Ureter (tissue), 1 donor: ENCODE measurements around the gene TMEM229B. TPM values are rescaled to one million over a fixed set of nuclear protein-coding genes. Genes with fewer than 3 reads are reported as not detected.

Experiments used
- DNase-seq: peaks from one replicate; pipeline ENCODE4 v3.0.0-alpha.2; 2020; ENCODE audit warnings: low spot score
- total RNA-seq: library from RNA; stranded (reverse); gene quantifications from one replicate; pipeline ENCODE4 v1.2.4, GENCODE V29; 2023
- donor health status: DM: yes; HTN: yes; CAD: no.

Gene TMEM229B
- total RNA-seq, 1 donor from 2014 or later = 24.7 TPM

GRCh38 chr14:67487332-67487731, 1.2 kb downstream of the TMEM229B start:
- DNase-seq = no peak

DNA sequence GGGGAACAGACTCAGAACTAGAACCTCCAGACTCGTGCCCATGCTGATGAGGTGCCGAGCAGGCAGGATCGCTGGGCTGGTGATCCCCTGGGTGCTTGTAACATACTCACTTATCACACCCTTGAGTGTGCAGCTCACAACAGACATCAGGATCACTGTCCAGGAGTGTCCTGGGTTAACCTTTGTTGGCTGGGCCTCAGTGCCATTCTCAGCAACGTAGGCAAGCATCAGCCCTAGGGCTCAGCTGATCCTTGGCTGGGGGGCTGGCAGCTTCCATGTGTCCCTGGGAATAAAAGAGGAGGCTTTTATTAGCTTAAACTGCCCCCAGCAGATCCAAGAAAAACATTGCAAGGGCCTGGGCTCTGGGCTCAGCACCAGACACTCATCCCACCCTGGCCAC, 1.6 kb downstream of the TMEM229B start:
- DNase-seq = no peak

GRCh38 chr14:67485501-67486095, 2.9 kb downstream of the TMEM229B start:
- no peak for DNase-seq

DNA sequence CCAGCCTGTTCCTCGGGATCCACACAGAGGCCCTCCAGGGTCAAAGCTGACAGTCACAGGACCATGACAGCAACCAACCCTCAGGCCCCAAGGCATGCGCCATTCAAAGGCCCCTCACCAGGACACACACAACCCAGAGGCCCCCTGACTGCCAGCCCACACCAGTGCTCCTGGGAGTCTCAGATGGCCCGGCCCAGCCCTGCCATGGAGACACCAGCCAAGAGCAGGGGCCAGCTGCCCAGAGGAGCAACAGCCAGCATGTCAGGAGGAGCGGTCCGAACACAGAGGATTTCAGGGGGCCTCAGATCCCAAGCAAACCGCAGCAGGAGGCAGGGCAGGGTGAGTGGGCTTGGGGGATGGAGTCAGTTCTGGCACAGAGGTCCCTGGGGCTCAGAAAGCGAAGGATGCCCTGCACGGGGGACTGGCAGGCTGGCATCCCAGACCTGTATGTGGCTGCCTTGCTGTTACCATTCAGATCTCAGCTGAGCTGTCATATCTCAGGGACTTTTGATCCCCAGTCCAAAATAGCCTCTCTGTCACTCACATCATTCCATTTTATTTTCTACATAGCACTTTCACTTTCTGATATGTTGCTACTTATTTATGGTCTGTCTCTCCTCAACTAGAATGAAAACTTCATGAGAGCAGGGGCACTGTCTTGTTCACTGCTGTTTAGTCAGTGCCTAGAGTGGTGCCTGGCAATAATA, 4.8 kb downstream of the TMEM229B start:
- DNase-seq = no peak

GRCh38 chr14:67482231-67483164, 6.0 kb downstream of the TMEM229B start:
- DNase-seq = no peak

DNA sequence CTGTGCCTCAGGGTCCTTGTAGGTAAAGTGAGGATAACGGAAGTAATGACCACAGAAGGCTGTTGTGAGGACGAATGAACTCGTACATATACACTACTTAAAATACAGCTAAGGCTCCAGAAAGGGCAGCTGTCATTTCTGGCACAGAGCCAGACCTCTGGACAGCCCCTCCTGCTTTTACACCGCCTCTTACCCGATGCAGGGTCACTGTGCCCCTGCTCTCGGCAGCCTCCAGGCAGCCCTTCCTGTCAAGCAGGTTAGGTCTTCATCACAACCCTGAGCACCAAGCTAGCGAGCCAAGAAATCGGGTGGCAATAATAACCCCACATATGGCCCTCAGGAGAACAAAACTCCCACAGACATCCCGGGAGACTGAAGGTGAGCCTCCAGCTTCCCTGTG, 8.5 kb downstream of the TMEM229B start:
- DNase-seq = no peak

DNA sequence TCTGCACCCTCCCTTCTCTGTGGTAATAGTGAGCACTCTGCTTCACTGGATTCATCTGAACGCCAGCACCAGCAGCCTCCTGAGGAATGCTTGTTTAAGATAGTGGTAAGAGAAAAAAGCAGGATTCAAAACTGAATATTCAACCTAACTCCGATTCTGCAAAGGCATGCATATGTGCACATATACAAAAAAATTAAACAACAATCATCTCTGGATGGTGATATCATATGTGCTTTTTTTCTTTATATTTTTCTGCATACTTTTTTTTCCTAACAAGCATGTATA, 9.8 kb downstream of the TMEM229B start:
- DNase-seq = no peak

DNA sequence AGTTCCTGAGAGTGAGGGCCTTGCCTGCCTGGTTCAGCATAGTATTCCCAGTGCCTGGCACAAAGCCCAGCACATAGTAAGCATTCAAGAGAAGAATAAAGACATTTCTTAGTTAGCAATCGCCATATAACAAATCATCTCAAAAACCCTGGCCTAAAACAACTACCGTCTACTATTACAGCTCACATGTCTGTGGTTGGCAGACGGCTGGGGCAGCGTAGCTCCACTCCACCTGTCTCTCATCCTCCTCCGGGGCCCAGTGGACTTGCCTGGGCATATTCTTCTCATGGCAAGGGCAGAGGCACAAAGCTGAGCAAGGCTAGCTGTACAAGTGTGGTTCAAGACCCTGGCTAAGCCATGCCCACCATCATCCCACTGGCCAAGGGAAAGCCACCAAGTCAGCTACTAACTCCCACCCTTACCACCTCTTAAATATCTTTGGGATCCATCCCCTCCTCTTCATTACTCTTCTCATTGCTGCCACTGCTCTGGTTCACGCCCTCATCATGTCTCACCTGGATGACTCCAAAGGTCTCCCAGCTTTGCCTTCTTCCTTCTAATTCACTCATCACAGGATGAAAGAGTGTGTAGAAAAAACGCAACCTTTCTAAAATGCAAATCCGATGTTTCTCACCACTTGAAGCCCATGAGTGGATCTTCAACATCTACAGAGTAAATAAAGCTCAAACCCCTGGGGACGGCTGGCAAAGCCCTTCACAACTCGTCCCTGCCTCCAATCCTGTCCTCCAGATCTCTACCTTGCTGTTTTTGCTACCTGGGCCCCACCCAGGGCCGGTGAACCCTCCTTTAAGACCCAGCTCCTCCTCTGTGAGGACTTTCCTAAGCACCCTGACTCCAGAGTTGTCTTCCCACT, 10.4 kb downstream of the TMEM229B start:
- DNase-seq = no peak

- no peak for DNase-seq
Measured at GRCh38 chr14:67474366-67474765, 14.2 kb downstream of the TMEM229B start.

DNA sequence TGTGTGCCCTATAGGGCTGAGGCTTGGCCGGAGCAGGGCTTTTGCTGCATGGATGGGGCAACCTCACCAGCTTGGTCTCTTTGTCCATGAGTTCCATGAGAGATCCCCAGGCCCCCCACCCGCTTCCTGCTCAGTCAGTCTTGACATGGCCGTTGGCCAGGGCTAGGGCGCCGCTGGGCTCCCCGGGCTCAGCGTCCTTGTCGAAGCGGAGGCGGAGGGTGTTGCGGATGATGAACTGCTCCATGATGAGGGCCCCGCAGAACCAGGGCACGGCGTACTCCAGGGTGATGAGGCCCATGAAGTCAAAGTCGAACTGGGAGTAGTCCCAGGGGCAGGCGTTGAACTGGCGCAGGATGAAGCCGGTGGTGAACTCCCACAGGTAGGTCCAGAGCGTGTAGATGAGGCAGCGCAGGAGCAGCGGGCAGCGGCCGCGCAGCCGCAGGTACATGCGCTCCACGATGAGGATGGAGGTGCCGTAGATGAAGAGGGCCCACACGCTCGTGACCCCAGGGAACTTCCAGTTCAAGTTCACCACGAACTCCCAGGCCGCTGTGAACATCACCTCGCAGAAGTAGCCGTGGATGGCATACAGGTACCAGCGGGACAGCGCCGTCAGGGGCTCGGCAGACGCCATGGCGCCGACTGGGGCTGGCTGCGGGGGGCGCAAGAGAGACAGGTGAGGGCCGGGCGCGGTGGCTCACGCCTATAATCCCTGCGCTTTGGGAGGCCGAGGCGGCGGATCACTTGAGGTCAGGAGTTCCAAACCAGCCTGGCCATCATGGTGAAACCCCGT, 15.0 kb downstream of the TMEM229B start:
- DNase-seq = no peak

GRCh38 chr14:67472726-67473125, 15.8 kb downstream of the TMEM229B start:
- DNase-seq = no peak

DNA sequence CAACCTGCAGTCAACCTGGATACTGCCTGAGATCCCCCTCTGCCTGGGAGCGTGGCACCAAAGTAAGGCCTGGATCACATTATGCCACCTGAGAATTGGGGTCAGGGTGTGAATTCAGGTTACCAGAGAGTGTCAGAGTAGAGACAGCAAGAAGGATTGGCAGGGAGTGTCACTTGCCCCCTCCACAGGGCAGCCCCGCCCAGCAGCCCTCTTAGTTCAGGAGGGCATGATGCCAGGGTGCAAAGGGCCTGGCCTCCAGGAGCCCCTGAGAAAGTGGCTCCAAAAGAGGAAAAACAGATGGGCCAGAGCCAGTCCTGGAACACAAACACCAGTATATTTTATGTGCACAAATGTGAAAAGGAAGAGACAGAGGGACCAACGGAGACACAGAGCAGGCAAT, 18.6 kb downstream of the TMEM229B start:
- no peak for DNase-seq

DNA sequence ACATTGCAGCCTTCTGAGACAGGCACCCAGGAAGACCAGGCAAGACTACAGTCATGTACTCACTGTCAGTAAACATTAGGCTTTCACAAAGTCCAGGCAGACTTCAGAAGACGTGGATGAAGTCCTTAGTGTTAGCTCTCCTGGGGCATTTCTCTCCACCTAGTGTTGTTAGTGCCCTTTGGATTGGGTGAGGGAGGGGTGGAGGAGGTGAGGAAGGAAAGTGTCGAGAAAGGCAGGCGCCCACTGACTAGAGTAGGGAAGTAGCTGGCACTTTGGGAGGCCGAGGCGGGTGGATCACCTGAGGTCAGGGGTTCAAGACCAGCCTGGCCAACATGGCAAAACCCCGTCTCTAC, 20.2 kb downstream of the TMEM229B start:
- no peak for DNase-seq

GRCh38 chr14:67467134-67467533, 21.4 kb downstream of the TMEM229B start:
- no peak for DNase-seq

GRCh38 chr14:67464879-67465278, 23.6 kb downstream of the TMEM229B start:
- DNase-seq = no peak

- no peak for DNase-seq
Measured at GRCh38 chr14:67464377-67464776, 24.1 kb downstream of the TMEM229B start.

- no peak for DNase-seq
Measured at GRCh38 chr14:67463900-67464299, 24.6 kb downstream of the TMEM229B start.

DNA sequence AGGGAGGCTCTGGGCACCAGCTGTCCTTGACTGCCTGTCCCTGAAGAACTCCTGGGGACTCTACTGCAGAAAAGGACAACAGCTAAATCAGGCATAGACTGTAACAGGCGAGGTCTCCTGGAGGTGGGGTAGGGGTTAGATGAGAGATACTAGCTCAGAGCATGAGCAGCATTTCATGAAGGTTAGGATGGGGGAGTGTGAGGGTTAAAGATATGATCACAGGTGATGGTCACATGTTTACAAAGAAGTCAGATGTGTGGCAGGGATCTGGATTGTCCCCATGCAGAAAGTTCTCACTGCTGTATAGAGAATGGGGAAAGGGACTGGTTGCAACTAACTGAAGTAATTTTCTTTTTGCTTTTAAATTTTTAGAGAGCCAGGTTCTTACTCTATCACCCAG, 26.5 kb downstream of the TMEM229B start:
- no peak for DNase-seq

DNA sequence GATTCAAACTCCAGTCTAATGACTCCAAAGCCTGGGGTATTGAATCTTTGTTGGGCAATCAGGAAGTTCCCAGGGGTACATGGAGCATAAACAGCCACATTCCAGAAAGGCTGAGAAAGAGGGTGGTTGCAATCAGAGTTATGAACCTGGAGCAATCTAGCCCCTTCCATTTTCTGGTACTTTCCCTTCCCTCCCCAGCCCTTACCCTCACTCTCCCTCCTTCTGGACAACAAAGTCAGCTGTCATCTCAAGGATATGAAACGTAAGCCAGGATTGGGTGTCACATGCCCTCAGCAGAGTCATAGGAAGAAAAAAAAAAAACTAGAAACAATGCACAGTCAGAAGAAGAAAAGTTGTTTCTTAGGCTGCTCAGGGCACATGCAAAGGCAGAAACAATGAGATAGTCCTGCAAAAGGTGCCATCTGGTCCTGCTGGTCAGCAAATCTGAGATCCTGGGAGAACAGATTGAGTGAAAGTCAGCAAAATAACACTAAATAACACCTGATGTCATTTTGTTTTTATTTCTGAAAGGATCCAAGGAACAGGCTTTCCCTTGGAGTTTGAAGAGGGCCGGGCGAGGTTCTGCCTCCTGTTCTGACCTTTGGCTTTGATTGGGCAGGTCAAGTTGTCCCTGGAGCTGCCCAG, 27.1 kb downstream of the TMEM229B start:
- DNase-seq = no peak

GRCh38 chr14:67459336-67459735, 29.2 kb downstream of the TMEM229B start:
- DNase-seq = no peak

DNA sequence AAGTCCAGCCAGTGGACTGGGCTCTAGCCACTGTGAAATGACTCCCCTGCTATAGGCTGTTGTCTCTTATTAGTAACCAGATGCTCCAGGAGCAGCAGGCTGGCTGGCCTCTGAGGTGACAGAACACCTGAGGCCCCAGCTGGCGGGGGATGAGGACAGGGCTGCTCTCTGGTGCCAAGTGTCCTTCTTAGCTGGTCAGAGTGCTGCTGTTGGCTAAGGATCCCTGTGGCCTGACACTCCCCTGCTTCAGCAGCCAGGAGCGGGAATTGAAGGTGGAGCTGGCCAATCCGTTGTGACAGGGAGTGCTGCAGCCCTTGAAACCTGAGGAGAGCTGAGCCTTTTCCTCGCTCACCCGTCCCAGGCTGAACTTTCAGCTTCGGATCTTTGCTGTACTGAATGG, 30.7 kb downstream of the TMEM229B start:
- DNase-seq = no peak
